NT2/D1 (cell line): ENCODE measurements around the gene HLA-DMA.
A peak's percentile ranks its signal among the peaks of the same experiment; 100 is the strongest.

Experiments
- DNase-seq: peaks from one replicate; pipeline ENCODE4 v3.0.0-alpha.2; 2011; ENCODE audit warnings: low read depth, low spot score
- H3K27me3 ChIP-seq: 2 replicates; pipeline ENCODE4 v1.6.0; 2011; ENCODE audit warnings: mild to moderate bottlenecking; ENCODE audit not compliant: insufficient read length, insufficient read depth
- H3K36me3 ChIP-seq: 2 replicates; pipeline ENCODE4 v1.6.1; 2011; ENCODE audit warnings: mild to moderate bottlenecking, low read length, mixed read lengths; ENCODE audit not compliant: insufficient read depth, insufficient read length
- H3K4me1 ChIP-seq: 2 replicates; pipeline ENCODE4 v1.5.1; 2011; ENCODE audit not compliant: insufficient read depth, insufficient read length
- H3K4me3 ChIP-seq: 2 replicates; pipeline ENCODE4 v1.5.1; 2011; ENCODE audit warnings: low read depth; ENCODE audit not compliant: insufficient read length
- H3K9ac ChIP-seq: 2 replicates; pipeline ENCODE4 v1.6.0; 2011; ENCODE audit warnings: low read depth; ENCODE audit not compliant: insufficient read length
- H3K9me3 ChIP-seq: 2 replicates; pipeline ENCODE4 v1.5.1; 2011; ENCODE audit warnings: mild to moderate bottlenecking, low read length; ENCODE audit not compliant: insufficient read depth
- SUZ12 ChIP-seq: IDR thresholded peaks from 2 replicates; pipeline ENCODE4 v1.6.1; 2011; ENCODE audit not compliant: insufficient read length, insufficient read depth; ENCODE audit errors: extremely low read depth
- YY1 ChIP-seq: IDR thresholded peaks from 2 replicates; pipeline ENCODE4 v1.6.1; 2011; ENCODE audit not compliant: insufficient read length, insufficient read depth
- ZNF274 ChIP-seq: IDR thresholded peaks from 2 replicates; pipeline ENCODE4 v1.6.1; 2011; ENCODE audit warnings: mild to moderate bottlenecking, low read depth, low read length

HLA-DMA gene

GRCh38 chr6:32984622-32985389, 31.9 kb upstream of the HLA-DMA start:
- Histone ChIP-seq H3K9ac (no peak overlapping the region), H3K4me1 (no peaks in the 10 kb centered on the region), H3K36me3 (peaks cover 23% of the 10 kb centered on the region), H3K9me3 (no peaks in the 10 kb centered on the region), H3K4me3 (no peak overlapping the region), H3K27me3 (no peaks in the 10 kb centered on the region)
- DNase-seq, result peak; percentile 77
- no peak for TF ChIP-seq YY1
- TF ChIP-seq SUZ12, result no peak
- TF ChIP-seq ZNF274, result no peak

- no peaks in the 10 kb centered on the region for H3K4me1 ChIP-seq
- no peak overlapping the region for H3K9ac ChIP-seq
- TF ChIP-seq ZNF274, result no peak
- TF ChIP-seq SUZ12, result no peak
- TF ChIP-seq YY1, result no peak
Measured at GRCh38 chr6:32983964-32984621, 31.2 kb upstream of the HLA-DMA start.

GRCh38 chr6:32983493-32983848, 30.6 kb upstream of the HLA-DMA start:
- H3K4me3 ChIP-seq, result no peak overlapping the region
- H3K36me3 ChIP-seq, result peaks cover 34% of the 10 kb centered on the region
- no peak for DNase-seq
- no peaks in the 10 kb centered on the region for H3K4me1 ChIP-seq
- no peaks in the 10 kb centered on the region for H3K27me3 ChIP-seq
- H3K9me3 ChIP-seq, result no peaks in the 10 kb centered on the region
- no peak overlapping the region for H3K9ac ChIP-seq
- TF ChIP-seq YY1 (no peak), SUZ12 (no peak), ZNF274 (no peak)

More at GRCh38 chr6:32983964-32984621, 31.2 kb upstream of the HLA-DMA start:
- H3K27me3 ChIP-seq, result no peaks in the 10 kb centered on the region
- no peak for DNase-seq
- H3K9me3 ChIP-seq, result no peaks in the 10 kb centered on the region
- peaks cover 29% of the 10 kb centered on the region for H3K36me3 ChIP-seq
- no peak overlapping the region for H3K4me3 ChIP-seq

GRCh38 chr6:32982702-32983492, 30.0 kb upstream of the HLA-DMA start:
- H3K4me1 ChIP-seq, result no peaks in the 10 kb centered on the region
- no peak for DNase-seq
- H3K4me3 ChIP-seq, result no peak overlapping the region
- peaks cover 40% of the 10 kb centered on the region for H3K36me3 ChIP-seq
- no peak overlapping the region for H3K9ac ChIP-seq
- H3K9me3 ChIP-seq, result no peaks in the 10 kb centered on the region
- TF ChIP-seq SUZ12 (no peak), ZNF274 (no peak), YY1 (no peak)
- H3K27me3 ChIP-seq, result no peaks in the 10 kb centered on the region

GRCh38 chr6:32982084-32982701, 29.3 kb upstream of the HLA-DMA start:
- H3K4me3 ChIP-seq, result no peak overlapping the region
- H3K4me1 ChIP-seq, result no peaks in the 10 kb centered on the region
- H3K27me3 ChIP-seq, result no peaks in the 10 kb centered on the region
- TF ChIP-seq YY1 (no peak), ZNF274 (no peak), SUZ12 (no peak)
- no peaks in the 10 kb centered on the region for H3K9me3 ChIP-seq
- no peak overlapping the region for H3K9ac ChIP-seq
- H3K36me3 ChIP-seq, result peaks cover 47% of the 10 kb centered on the region
- DNase-seq, result no peak

GRCh38 chr6:32980488-32981038, 27.7 kb upstream of the HLA-DMA start:
- no peak overlapping the region for H3K4me3 ChIP-seq
- no peaks in the 10 kb centered on the region for H3K9me3 ChIP-seq
- peaks cover 63% of the 10 kb centered on the region for H3K36me3 ChIP-seq
- no peak overlapping the region for H3K9ac ChIP-seq
- no peak for TF ChIP-seq ZNF274
- TF ChIP-seq YY1, result no peak
- no peak for TF ChIP-seq SUZ12
- H3K4me1 ChIP-seq, result peaks cover 2% of the 10 kb centered on the region
- no peak for DNase-seq
- no peaks in the 10 kb centered on the region for H3K27me3 ChIP-seq
